ENCODE measurements around the gene PLLP.
"Not testable (repeated sequence)": the region's sequence is repeated elsewhere in the genome, so short reads cannot be mapped to it uniquely, and the experiment has no call there.

Gene PLLP

DNA sequence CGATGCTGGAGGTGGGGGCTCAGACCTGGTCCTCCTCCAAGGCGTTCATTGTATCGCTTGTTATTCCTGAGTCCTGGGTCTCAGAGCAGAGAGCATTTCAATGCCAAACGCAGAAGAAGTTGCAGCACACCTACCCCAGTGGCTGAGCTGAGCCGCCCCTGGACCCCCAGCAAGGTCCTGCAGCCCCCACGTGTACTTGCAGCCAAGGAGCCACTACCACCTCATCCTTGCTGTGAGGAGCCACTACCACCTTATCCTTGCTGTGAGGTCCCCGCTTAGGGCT, 13.5 kb downstream of the PLLP start:
- DNase-seq = no peak

- DNase-seq = no peak
Observed at GRCh38 chr16:57270221-57271062, 14.0 kb downstream of the PLLP start.

GRCh38 chr16:57268804-57269800, 15.4 kb downstream of the PLLP start:
- DNase-seq = no peak

DNA sequence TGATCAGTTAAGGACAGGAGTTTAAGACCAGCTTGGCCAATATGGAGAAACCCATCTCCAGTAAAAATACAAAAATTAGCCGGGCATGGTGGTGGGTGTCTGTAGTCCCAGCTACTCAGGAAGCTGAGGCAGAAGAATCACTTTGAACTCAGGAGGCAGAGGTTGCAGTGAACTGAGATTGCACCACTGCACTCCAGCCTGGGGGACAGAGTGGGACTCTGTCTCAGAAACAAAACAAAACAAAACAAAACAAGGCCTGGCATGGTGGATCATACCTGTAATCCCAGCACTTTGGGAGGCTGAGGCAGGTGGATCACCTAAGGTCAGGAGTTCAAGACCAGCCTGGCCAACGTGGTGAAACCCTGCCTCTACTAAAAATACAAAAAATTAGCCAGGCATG, 17.1 kb downstream of the PLLP start:
- not testable (repeated sequence) for DNase-seq

DNA sequence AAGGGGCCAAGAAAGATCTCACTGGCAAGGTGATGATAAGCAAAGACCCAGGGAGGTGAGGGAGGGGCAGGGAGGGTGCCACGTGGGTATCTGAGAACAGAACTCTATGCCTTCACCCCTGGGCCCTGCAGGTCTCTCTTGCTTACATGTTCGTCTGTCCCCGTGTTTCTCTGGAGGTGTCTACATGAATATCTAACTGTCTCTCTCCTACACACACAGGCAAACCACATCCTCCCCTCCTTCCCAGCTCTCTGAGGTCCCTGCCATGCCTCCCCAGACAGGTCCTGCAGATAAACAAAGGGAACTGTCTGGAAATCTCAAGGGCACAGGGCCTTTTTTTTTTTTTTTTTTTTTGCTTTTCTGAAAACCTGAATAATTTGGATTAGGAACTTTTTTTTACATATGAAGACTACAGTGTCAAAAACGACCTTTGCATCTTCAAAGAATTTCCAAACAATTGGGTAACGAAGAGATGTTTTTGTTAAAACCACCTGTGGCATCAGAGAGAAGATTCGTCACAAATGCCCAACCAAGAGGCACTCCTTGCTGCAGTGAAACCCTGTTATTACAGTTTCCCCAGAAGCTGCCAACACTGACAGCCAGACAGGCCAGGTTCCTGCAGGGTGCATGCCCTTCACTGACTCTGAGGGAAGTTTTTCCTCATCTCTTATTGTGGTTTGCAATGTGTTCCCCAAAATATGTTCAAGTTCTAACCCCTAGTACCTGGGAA, 17.8 kb downstream of the PLLP start:
- DNase-seq = peak; percentile 46

DNA sequence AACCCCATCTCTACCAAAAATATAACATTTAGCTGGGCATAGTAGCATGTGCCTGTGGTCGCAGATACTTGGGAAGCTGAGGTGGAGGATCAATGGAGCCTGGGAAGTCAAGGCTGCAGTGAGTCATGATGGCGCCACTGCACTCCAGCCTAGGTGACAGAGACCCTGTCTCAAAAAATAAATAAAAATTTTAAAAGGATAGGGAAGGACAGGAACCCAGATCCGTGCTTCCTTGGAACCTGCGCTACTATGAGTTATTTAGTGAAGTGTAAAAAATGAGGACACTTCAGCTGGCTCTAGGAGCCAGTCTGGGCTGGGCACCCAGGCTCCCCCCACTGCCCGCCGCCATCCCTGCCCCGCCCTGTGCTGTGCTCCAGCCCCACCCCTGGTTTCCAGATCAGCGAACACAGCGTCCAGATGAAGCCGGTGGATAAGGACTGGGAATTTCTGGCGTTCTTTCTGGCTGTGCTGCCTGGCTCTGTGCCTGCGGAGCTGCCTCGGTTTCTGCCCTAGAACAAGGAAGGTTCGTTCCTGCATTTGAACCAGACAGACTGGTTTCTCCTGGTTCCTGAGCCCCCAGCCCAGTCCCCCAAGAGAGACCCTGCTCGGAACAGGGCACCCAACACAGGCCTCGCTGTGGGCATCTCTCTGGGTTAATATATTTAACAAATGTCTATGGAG, 18.5 kb downstream of the PLLP start:
- DNase-seq = no peak

DNA sequence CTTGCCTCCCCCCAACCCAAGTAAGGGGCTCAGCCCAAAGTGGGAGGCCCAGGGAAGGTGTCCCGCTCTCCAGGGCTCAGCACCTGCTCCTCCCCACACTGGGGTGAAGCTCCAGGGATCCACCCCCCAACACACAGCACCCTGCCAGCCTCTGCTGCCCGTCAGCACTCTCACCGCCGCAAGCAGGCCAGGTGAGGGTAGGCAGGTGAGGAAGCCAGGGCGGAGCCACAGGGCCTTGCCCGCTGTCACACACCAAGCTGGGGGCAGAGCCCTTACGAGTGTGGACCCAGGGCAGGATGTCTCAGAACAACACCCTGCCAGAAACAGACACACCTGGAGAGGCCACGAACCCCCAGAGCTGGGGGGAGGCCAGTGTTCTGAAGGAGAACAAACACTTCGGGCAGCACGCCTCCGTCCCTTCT, 19.5 kb downstream of the PLLP start:
- peak; percentile 6 for DNase-seq

GRCh38 chr16:57264381-57264780, 20.1 kb downstream of the PLLP start:
- no peak for DNase-seq

GRCh38 chr16:57263541-57264351, 20.7 kb downstream of the PLLP start:
- no peak for DNase-seq

DNA sequence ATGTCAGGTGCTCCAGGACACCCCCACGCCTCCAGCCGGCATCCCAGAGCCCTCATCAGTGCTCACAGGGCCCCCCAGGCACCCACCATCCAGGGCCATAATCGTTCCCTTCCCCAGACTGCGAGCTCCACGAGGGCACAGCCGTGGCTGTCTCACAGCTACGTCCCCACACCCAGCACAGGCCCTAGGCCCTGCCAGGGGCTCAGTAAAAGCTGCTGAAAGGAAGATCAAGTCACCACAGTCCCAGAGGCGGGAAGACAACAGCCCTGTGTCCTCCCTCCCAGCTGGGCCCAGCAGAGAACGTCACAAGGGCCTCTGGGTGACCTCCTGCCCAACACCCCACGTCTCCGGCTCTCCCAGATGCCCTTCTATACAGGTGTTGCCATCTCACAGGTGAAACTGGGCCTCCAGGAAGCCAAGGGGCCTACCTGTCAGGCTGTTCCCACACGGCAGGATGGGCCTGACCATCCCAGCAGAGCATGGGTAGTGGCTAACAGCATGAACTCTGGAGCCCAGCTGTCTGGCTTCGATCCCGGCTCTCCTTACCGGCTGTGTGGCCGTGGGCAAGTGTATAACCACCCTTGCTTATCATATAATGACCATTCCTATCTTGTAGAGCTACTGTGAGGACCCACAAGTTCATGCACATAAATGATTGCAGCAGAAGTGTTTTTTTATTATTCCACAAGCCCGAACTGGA, 21.5 kb downstream of the PLLP start:
- no peak for DNase-seq

GRCh38 chr16:57261806-57262205, 22.7 kb downstream of the PLLP start:
- DNase-seq = no peak

DNA sequence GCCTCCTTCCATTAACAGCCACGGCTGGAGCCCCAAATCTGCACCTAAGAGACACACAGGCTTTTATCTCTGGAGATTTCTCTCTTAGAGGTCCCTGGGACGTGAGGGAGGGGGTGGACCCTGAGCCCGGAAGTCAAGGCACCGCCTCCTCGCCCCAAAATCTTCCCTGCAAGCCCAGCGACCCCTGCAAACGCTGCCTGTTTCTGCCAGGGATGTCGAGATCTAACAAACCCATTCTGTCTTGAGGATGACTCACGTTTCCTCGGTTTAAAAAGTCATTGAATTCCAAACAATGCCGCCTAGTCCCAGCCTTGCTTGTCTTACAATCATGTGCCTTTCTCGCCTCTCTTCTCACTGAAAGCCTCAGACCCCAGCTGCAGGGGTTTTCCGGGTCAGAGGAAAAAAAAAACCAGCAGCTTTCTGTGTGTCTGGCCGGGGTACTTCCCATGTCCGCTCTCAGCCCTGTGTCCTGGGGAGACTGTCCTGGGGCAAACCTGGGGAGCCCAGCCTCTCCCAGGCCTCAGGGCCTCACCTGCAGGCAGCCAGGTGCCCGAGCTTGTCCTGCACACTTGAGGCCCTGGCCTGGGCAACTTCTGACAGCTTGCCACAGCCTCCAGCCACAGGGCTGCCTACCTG, 24.1 kb downstream of the PLLP start:
- peak; percentile 46 for DNase-seq

- no peak for DNase-seq
Observed at GRCh38 chr16:57258910-57259475, 25.5 kb downstream of the PLLP start.

- no peak for DNase-seq
Observed at GRCh38 chr16:57258226-57258909, 26.1 kb downstream of the PLLP start.

DNA sequence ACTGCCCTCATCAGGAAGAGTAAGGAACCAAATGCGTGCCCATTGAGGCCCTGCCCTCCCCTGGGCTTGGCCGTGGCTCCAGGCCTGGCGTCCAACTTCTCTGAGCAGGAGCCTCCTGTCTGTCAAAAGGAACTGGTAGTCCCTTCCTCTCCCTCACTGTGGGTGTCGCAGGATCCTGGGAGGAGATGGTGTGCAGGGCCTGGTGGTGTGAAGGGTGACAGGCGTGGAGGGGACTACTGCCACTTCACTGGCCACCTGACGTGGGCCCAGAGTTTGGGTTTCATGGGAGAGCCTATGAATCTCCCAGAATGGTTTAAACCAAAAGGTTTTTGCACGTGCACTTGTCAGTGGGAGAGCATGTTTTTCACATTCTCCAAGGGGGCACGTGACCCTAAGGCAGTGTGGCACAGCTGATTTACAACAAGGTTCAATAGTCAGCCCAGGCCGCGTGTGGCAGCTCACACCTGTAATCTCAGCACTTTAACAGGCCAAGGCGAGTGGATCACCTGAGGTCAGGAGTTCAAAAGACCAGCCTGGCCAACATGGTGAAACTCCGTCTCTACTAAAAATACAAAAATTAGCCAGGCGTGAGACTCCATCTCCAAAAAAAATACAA, 26.9 kb downstream of the PLLP start:
- no peak for DNase-seq

DNA sequence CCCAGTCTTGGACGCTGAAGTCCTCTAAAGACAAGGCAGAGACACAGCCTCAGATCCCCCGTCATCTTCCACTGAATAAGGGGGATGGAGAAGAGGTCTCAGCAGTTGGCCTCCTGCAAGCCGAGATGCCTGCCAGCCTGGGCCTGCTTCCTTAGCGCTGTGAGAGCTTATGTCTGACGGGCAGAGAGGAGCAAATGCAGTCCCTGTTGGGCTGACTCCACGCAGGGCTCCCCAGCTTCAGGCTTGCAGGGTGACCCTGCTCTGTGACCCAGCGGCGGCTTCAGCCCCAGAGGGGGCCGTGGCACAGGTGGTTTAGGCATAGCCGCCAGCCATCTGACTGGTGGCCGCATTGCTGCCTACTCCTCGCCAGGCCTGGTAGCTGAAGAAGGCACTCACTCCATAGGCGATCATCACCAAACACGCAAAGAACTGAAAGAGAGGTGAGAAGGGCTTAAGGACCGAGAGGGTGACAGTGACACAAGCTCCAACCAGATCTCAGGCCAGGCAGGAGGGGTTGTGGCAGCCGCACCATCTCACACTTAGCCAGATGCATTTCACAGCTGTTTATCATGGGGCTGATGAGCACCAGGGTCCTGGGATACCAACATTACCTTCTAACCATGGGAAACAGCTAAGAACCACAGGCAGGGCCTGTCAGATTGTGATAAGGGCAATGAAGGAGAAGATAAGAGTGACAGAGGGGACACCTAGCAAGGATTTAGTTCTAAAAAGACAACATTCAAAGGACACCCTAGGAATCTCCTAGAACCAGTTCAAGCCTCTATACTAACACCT, 27.7 kb downstream of the PLLP start:
- no peak for DNase-seq

- DNase-seq = no peak
Observed at GRCh38 chr16:57255686-57256415, 28.6 kb downstream of the PLLP start.

DNA sequence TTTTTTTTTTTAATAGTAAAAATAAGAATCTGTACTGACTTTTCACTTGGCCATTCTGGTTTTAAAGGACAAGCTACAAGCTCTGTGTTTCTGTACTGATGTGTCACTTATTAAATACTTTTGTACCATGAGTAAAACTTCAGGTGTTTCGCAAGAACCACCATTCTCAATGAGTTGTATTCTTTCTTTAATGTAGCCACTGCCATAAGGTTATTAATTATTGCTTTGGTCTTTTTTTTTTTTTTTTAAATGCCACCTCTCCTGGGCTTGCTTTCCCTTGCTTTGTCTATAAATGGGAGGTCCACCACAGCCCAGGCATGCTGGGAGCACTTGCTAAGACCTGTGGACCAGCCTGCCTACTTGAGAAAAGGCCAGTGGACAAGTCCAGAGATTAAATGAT, 31.0 kb downstream of the PLLP start:
- no peak for DNase-seq

Data from activated CD4-positive, alpha-beta T cell treated with anti-CD3 and anti-CD28 coated beads, Interleukin-2, amount 50 U/mL, for 1 hour (primary cell).